HG03103 (cell line): ENCODE measurements around the gene FMNL3.

Experiments used
- ATAC-seq: cut with Tn5 transposase; IDR thresholded peaks from one replicate; pipeline ENCODE4 v1.9.1; 2021; ENCODE audit warnings: low read depth; ENCODE audit not compliant: unreplicated experiment

FMNL3 gene

DNA sequence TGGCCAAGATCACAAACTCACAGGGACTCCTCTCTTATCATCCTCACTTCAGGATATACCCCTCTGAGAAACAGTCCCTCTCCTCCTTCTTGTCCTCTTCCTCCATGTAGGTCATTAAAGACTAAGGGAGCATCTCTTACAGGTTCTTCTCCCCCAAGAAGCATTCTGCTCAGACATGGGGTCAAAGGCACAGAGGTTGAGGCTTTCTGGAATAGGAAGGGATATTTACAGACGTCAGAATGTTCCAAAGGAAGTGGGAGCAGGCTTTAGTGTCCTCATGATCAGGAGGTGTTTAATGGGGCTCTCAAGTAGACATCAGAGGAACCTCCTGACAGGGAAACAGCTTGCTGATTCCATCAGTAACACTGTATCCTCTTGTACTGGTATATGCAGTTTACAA is 47.5 kb downstream of the FMNL3 start:
- ATAC-seq, result no peak

DNA sequence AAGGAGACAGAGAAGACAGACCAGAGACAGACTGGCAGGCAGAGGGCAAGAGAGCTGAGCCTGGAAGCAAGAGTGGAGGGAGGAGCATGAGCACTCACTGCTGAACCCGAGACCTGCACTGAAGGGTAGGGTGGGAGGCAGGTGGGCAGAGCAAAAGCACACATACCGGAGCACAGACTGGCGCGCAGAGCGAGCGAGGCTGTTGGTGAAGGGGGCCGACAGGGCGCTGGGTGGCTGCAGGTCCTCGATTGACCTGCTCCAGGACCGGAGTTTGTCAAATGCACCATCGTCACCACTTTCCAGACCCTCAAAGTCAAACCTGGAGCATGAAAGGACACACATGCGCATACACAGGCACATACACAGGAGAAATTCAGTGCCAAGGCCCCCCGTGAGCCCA is 48.9 kb downstream of the FMNL3 start:
- ATAC-seq, result no peak

DNA sequence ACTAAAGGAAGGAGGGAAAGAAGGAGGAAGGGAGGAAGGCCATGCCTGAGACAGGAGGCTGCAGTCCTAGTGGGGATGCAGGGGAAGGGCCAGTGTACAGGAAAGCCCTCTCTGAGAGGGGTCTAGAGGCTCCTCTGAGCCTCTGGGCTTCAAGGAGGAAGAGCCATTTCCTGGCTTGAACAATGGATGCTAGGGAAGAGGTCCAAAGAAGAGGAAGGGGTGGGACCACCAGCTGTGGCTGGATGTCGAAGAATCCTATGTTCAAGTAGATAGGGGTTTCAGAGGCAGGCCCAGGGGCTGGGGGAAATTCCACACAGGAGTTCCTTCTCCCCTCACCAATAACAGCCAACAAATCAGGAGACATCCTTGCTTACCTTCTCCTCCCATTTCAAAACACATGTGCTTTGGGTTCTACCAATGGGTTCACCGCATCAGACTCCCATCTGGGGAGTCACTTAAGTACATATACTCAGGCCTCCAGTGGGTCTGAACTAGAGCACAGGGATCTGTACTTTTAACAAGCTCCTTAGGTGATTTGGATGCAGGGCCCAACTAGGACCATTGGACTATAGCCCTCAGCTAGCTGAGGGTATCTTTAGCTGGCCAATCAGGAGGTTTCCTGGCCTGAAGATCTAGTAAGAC is 51.5 kb downstream of the FMNL3 start:
- no peak for ATAC-seq

DNA sequence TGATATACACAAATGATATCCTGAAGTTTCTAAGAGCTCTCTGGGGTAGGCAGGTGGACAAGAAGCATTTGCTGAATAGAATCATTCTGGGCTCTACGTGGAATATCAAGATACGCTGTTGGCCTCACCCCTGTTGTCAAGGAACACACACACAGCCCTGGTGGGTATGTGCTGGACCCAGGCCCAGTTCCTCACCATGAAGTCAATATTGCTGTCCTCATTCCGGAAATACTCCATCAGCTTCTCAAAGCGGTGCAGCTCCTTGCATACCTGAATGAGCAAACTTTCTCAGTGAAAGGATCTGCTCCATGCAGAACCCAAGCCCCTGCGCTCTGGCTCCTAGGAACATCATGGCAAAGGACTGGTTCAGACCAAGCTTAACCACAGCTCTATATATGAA is 52.5 kb downstream of the FMNL3 start:
- no peak for ATAC-seq

DNA sequence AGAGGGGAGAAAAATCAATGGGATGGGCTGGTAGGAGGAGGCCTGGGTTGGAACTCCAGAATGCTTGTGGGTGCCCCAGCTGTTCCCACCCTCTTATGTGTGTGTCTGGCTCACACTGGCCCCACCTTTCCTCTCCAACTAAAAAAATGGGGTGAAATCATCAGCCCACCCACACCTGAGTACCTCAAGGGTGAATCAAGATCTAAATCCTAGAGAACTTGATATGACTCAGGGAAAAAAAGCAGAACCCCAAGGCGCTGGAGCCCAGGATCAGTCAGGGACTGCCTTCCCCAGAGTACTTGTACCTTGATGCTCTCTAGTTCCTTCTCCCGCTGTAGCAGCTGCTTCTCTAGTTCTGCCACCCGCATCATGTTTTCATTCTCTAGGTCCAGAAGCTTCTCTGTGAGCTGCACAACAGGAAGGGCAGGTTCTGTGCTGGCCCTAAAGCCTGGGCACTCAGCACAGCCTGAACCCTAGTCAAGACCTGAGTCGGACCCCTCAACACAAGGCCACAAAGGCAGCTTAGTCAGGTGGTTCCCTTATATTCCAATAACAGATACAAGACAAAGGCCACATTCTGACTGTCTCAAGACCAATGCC is 54.2 kb downstream of the FMNL3 start:
- ATAC-seq, result no peak

DNA sequence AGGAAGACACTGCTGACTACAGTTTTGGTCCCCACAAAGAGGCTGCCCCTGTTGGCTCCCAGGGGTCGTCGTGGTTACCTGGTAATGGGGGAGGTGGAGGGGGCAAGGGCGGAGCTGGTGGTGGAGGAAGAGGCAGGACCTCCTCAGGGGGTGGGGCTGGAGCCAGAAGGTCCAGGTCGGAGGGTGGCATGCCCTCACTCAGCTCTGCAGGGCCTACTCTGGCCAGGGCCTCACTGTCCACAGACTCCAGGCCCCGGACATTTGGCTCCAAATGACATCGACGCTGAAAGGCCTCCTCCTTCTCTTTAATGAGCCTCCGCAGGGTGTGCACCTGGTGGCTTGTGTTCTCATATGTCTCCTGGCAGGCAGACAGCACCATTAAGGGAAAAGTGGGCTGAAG is 55.4 kb downstream of the FMNL3 start:
- ATAC-seq, result no peak

DNA sequence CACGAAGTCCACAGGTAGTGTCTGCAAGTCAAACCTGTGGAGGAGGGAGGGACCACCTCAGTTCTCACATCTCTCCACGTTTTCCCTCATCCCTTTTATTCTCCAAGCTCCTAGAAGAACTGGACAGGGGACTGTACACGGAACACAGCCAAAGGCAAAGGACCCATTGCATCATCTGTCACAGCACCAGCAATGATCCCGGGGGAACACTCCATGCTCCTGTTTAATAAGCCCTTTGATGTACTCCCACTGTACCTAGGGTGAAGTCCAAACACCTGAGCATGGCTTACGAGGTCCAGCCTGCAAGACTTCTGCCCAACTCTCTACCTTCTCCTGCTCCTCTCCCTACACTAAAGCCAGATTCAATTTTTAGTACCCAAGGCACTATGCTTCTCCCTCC is 57.3 kb downstream of the FMNL3 start:
- no peak for ATAC-seq

DNA sequence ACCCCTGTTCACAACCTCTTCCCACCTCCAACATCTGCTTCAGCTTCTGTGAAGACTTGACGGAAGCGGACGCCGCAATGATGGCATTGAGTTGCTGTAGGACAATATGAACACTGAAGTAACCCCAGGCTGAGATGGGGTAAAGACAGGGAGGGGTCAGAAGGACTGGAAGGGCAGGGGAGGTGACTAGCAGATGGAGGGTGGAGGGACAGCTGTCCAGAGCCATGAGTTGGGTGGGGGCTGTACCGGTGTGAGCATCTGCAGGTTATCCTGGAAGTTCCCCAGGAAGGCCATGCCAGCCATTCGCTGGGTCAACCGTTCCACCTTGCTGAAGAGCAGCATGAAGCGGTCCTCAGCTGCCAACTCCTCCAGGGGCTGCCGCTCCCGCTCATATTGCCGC is 57.8 kb downstream of the FMNL3 start:
- no peak for ATAC-seq

DNA sequence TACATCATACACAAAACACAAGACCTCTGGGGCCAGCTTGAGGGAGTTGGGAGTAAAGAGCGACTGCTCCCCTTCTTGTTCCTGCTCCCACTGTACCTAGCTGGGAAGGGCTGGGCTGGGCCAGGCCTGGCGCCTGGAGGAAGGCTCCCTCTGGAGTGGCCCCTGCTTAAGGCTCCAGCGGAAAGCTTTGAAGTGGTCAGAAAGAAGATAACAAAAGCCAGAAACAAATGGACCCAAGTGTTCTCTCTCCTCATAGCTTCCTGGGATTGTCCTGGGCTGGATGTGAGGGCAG is 58.5 kb downstream of the FMNL3 start:
- ATAC-seq, result no peak

DNA sequence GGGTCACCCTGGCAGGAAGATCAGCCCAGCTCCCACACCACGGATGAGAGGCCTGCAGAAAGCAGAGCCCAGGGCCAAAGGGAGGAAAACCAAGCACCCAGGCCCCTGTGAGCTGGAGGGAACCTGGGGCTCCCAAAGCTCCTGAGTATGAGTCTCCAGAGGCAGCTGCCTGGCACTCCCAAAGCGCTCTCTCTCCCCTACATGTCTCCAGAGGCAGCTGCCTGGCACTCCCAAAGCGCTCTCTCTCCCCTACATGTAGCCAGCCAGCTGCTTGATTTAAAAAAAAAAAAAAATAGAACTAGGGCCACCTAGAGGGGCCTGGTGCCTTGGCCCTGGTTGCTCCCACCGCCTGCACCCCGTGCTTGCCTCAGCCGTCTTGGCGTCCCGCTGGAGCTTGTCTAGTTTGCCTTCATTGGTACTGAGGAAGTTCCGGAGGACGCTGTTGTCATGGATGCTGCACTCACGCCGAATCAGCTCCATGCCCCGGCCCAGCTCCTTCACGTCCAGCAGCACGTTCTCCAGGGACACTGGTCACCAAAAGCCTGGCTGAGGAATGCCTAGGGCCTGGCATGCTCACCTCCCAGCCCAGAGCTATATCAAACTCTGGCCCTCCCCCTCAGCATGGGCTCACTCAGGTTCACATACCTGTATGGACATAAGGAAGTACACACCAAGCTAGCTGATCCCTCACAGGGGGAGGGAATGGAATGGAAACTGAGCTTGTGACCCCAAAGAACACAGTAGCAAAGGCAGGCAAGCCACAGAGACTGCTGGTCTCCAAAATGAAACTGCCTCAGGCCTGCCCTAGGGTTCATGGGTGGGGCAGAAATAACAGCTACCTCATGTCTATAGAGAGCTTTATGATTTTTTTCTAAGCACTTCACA is 59.1 kb downstream of the FMNL3 start:
- no peak for ATAC-seq

DNA sequence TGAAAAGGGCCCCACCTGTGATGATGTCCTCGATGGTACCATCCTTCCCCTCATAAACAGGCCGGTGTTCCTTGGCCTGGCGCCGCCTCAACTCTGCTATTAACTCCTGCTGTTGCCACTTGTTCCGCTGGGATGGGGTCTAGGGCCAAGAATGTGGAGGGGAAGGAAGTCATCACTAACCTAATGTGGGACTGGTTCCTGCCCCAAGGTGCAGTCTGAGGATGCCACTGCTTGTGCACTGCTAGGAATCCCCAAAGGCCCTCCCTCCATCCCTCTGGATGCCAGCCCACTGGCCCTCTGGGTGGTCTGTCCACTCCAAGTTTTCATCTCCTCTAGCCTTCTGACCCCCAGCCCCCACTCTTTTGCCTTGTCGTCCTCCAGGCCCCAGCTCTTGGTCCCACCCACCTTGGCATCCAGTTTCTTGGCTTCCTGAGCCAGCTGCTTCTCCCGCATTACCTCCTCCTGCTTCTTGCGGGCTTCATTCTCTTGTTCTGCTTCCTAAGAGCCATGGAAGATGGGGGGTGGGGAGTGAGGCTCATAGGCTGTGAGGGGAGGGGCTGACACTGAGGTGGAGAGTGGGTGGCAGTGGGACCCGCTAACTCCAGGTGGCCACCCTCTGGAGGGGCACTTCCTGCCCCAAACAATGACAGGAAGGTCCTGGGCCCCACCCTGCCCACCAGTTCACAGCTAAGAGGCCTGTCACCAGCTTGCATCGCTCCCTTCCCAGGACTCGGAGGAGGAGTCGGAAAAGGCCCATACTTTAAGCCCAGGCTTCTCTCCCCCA is 60.1 kb downstream of the FMNL3 start:
- ATAC-seq, result no peak

DNA sequence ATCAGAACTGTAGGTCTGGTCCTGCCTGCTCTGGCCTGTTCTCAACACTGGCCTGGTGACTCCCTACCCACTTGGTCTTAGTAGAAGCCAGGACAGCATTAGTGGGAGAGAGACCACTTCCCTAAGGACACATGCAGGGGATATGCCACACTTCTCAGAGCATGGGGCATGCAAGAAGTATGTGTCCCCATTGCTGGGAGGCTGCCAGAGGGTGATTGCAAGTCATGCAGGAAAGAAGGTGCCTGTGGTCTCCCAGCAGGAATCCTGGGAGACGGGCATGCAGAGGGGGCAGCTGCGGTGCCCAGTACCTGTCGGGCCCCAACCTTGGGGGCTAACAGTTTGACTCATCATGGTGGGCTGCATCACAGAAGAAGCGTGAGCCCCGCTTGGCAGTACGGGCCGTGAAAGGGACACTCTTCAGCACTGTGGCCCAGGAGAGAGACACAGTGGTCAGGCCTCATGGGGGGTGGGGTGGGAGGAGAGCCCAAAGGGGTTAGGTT is 60.8 kb downstream of the FMNL3 start:
- ATAC-seq, result no peak

DNA sequence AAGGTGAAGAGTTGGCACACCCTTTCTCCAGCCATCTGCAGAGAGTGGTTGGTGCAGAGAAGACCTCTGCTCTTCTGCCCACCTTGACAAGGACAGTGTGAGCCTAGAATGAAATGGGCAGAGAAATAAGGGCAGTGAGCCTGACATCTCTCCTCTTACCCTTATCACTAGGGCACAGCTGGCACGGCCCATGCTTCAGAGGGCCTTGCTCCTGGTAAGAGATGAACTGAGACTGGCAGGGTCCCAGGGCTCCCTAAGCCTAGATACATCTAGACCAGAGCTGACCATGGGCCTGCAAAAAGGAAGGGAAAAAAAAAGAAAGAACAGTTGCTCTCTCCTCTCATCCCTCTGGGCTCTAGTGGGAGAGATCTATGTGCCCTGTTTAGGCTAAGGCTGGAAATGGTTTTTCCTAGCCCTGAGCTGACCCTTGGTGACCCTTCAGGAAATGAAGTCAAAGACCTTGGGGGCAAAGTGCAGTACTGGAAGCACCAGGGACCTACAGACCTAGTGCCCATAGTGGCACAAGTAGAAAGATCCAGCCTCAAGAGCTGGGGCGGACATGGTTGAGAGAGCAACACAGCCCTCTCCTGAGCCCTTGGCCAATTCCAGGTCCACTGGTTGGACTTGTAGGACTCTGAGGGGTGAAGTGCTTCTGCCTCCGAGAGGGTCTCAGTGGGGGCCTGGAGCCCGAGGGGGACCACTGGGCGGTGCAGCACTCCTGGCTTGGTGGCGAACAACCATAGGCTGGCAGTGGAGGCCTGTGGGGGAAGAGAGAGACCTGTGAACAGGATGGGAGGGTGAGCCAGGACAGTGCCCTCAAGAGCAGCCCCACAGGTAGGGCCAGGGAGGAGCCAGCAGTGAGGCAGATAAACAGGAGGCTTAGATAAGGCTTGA is 61.8 kb downstream of the FMNL3 start:
- no peak for ATAC-seq

DNA sequence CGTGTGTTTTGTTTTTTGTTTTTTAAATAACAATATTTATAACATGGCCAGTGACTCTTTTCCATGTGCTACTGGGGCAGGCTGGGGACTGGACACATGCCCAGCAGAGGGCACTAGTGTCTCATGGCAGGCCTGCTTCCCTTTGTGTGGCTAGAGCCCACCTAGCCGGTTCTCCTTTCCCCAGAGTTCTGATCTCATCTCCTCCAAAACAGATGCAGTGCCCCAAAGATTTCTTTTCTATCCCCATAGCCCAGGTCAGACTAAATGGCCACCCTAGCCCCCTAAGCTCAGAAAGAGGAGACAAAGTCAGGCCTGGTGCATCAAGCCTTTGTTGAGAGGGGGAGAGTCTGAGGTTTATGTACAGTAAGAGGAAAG is 62.6 kb downstream of the FMNL3 start:
- ATAC-seq, result no peak

DNA sequence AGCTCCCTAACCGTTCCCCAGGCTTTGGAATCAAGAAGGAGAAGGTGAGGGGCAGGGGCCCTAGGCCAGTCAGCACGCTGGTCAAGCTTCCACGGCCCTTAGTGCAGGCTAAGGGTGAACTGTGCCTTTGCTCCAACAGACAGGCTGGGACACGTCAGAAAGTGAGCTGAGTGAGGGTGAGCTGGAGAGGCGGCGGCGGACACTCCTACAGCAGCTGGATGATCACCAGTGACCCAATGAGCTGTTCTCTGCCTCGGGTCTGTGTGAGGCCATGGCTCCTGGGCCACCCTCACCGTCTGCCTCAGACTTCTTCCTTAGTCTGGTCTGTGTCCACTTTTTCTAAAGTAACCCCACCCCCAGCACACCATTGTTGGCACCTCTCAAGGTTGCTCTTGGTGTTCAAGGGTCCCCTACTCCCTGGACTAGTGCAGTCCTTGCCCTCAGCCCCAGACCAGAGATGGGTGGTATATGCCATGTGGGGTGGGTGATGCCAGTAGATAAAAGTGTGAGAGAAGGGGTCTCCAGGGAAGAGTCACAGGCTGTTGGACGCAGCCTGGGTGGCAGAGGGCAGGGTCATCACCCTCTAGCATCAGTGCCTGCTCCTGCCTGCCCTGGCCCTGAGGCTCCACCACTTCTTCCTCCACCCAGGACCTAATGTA is 63.1 kb downstream of the FMNL3 start:
- ATAC-seq, result no peak

DNA sequence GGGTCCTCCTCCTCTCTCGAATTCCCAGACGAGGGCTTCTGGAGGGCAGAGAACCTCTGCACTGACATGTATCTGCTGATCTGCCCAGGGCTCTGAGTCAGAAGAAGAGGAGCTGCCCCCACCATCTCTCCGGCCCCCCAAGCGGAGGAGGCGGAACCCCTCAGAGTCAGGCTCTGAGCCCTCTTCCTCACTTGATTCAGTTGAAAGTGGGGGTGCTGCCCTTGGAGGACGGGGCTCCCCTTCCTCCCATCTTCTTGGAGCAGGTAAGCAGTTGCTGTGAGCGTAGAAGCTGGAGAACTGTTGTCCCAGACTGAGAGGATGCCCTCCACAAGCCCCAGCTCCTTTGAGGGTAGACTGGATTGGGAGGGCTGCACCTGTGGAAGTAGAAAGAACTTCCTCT is 64.1 kb downstream of the FMNL3 start:
- ATAC-seq, result no peak

DNA sequence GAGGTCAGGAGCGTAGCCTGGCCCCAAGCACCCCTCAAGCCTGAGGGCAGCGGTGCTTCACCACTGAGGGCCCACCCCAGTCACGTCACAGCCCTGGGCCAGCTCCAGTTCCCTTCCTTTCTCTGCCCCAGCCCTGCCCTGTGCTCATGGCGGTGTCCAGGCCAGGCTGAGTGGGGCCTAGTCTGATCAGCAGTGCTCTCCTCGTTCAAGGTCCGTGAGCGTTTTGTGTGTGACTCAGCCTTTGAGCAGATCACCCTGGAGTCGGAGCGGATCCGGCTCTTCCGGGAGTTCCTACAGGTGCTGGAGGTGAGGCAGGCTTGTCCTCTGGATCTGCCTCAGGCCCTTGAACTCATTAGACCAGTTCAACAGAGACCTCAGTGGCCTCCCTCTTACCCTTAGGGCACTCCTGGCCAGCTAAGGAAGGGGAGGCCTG is 64.8 kb downstream of the FMNL3 start:
- ATAC-seq, result no peak

DNA sequence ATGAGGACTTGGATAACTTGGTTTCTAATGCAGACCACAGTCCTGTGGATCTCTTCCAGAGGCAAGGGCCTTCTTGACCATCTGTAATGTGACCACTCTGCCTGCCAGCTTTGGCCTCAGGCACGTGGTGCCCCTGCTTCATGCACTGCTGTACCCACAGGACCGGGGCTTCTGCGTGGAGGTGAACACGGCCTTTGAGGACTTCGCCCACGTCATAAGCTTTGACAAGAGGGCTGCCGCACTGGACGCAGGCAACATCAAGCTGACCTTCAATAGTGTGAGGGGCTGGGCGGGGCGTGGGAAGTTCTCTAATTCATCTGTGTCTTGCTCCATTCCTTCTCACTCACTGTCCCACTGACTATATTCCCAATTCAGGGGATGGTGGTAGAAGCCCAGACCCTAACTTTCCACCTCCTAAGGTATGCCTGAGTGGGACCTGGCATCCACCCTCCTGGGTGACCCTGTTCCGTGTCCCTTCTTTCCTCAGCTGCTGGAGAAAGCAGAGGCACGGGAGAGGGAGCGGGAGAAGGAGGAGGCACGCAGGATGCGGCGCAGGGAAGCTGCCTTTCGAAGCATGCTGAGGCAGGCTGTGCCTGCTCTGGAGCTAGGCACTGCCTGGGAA is 65.3 kb downstream of the FMNL3 start:
- no peak for ATAC-seq
